ENCODE measurements around the gene MREG.

Gene MREG

GRCh38 chr2:215914054-215914776 is 99.1 kb downstream of the MREG start:
- TF ChIP-seq, protein P1, sequence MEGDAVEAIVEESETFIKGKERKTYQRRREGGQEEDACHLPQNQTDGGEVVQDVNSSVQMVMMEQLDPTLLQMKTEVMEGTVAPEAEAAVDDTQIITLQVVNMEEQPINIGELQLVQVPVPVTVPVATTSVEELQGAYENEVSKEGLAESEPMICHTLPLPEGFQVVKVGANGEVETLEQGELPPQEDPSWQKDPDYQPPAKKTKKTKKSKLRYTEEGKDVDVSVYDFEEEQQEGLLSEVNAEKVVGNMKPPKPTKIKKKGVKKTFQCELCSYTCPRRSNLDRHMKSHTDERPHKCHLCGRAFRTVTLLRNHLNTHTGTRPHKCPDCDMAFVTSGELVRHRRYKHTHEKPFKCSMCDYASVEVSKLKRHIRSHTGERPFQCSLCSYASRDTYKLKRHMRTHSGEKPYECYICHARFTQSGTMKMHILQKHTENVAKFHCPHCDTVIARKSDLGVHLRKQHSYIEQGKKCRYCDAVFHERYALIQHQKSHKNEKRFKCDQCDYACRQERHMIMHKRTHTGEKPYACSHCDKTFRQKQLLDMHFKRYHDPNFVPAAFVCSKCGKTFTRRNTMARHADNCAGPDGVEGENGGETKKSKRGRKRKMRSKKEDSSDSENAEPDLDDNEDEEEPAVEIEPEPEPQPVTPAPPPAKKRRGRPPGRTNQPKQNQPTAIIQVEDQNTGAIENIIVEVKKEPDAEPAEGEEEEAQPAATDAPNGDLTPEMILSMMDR (conservative IDR thresholded peaks at IDR 0.05; ENCODE audit: low read depth, low read length), result no peak
- no peak for DNase-seq (ENCODE audit: low read depth)
- no peak overlapping the region for H3K4me3 ChIP-seq (ENCODE audit: low read depth, low read length)

- DNase-seq (ENCODE audit: low read depth), result peak; percentile 16
- TF ChIP-seq, protein P1 (conservative IDR thresholded peaks at IDR 0.05; ENCODE audit: low read depth, low read length), result peak; percentile 36
- no peak overlapping the region for H3K4me3 ChIP-seq (ENCODE audit: low read depth, low read length)
Observed at GRCh38 chr2:215912299-215912842, 101.0 kb downstream of the MREG start.

DNA sequence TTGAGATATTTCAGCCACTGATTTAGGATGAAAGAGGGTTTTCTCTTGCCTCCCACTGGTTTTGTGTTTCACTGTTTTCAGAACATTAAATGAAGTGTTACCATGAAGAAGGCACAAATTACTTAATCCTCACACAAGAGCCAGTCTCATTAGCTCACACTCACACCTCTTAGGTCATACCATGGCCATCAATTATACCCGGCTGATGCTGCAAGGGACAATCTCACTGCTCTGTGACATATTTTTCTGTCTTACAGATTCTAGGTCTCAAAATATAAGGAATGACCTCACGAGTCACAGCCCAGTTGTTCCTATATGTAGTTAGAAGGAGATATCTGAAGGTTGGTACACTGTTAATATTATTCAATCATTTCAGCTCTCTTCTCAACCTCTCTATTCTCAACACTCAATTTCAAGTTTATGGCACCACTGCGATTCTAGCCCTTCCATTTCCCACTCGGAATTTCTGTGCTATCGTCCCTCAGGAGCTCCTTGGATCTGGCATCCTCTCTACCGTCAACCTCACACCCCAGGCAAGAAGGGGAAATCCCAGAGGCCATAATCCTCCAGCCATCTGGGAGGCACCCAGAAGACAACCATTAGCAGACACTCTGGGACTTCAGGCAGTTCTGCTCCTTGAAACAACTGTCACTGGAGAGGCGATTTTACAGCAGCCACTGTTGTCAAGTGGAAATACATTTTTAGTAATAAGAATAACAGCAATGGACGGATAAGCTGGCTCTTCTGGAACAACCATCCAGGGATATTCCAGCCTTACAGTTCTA is 101.9 kb downstream of the MREG start:
- TF ChIP-seq, protein P1 (conservative IDR thresholded peaks at IDR 0.05; ENCODE audit: low read depth, low read length), result no peak
- DNase-seq (ENCODE audit: low read depth), result no peak
- no peak overlapping the region for H3K4me3 ChIP-seq (ENCODE audit: low read depth, low read length)

DNA sequence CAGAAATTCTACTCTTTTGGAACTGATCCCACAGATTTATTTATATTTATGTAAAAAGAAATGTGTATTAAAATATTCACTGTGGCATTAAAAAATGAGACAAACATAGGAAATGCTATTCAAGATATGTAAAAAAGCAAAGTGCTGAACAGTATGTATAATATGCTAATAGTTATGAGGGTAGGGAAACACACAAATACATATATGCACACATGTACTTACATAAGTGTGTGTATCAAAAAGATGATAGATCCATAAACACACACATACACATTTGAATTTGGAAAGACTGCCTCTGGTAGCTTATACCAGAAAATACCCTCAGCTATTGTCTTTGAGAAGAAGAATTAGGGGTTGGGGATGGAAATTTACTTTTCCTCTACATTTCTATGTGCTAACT is 103.2 kb downstream of the MREG start:
- TF ChIP-seq, protein P1 (conservative IDR thresholded peaks at IDR 0.05; ENCODE audit: low read depth, low read length), result no peak
- DNase-seq (ENCODE audit: low read depth), result no peak
- H3K4me3 ChIP-seq (ENCODE audit: low read depth, low read length), result no peak overlapping the region

DNA sequence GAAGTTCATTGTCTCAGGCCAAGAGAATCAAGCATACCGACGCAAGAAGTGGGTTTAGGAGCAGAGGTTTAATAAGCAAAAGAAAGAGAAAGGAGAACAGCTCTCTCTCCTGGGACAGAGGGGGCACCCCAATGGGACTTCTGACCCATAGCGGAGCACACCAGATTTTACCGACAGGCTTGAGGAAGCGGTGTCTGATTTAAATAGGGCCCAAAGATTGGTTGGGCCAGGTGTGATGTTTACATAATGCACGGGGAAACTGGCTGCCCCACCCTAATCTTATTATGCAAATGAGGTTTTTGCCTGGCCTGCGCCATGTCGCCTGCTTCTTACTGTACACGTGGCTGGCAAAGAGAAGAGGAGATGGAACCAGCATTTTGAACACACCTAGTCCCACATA is 106.2 kb downstream of the MREG start:
- TF ChIP-seq, protein P1 (conservative IDR thresholded peaks at IDR 0.05; ENCODE audit: low read depth, low read length), result no peak
- H3K4me3 ChIP-seq (ENCODE audit: low read depth, low read length), result no peak overlapping the region
- DNase-seq (ENCODE audit: low read depth), result no peak

- TF ChIP-seq, protein P1 (conservative IDR thresholded peaks at IDR 0.05; ENCODE audit: low read depth, low read length), result no peak
- DNase-seq (ENCODE audit: low read depth), result no peak
- H3K4me3 ChIP-seq (ENCODE audit: low read depth, low read length), result no peak overlapping the region
Observed at GRCh38 chr2:215906458-215906857, 106.9 kb downstream of the MREG start.

All from choroid plexus epithelial cell (primary cell).